H1 (cell line): ENCODE measurements around the gene JAG2. TPM values are rescaled to one million over a fixed set of nuclear protein-coding genes. Genes with fewer than 3 reads are reported as not detected.

Source experiments
- CTCF ChIA-PET: fragments of 300-600 bp; sonication (Branson Sonifier 250); formaldehyde crosslinking; loops from one replicate; lab custom pipeline; 2021; ENCODE audit not compliant: partially characterized antibody; lab: Charles Lee
- POLR2A ChIA-PET: fragments of 300-600 bp; sonication (Branson Sonifier 250); formaldehyde crosslinking; loops from one replicate; lab custom pipeline; 2021; ENCODE audit warnings: inconsistent platforms; ENCODE audit not compliant: partially characterized antibody; lab: Charles Lee
- DNase-seq, 2 experiments: peaks; one replicate each; pipeline versions ENCODE4 v3.0.0 to v3.0.0-alpha.2; 2010 to 2022; ENCODE audit warnings: low spot score in 2 of 2, low read depth in 1 of 2, mixed read lengths in 1 of 2
- FAIRE-seq: peaks from 2 replicates; lab custom pipeline; 2011; peaks lifted over from hg19 to GRCh38; lab: Jason Lieb, UNC
- H2AFZ ChIP-seq: 2 replicates; pipeline ENCODE4 v1.8.1; 2012; ENCODE audit warnings: low read length, inconsistent platforms
- H2AK5ac ChIP-seq: 2 replicates; pipeline ENCODE4 v1.6.1; 2013; ENCODE audit warnings: low read depth, low read length
- H2BK120ac ChIP-seq: replicated peaks from 2 replicates; pipeline ENCODE3; 2013; ENCODE audit warnings: low read depth, low read length, inconsistent platforms
- H2BK12ac ChIP-seq: 2 replicates; pipeline ENCODE4 v1.6.1; 2013; ENCODE audit warnings: low read depth, low read length
- H2BK15ac ChIP-seq: 2 replicates; pipeline ENCODE4 v1.6.1; 2013; ENCODE audit warnings: low read length
- H2BK20ac ChIP-seq: 2 replicates; pipeline ENCODE4 v1.6.1; 2013; ENCODE audit warnings: low read length
- H2BK5ac ChIP-seq: 2 replicates; pipeline ENCODE4 v1.6.1; 2013; ENCODE audit warnings: low read depth, low read length
- H3K14ac ChIP-seq: 2 replicates; pipeline ENCODE4 v1.6.1; 2013; ENCODE audit warnings: inconsistent platforms; ENCODE audit not compliant: insufficient read length
- H3K18ac ChIP-seq: 2 replicates; pipeline ENCODE4 v1.6.1; 2013; ENCODE audit warnings: low read length; ENCODE audit errors: extremely low read depth
- H3K23ac ChIP-seq: 2 replicates; pipeline ENCODE4 v1.6.1; 2013; ENCODE audit warnings: inconsistent platforms; ENCODE audit not compliant: insufficient read length
- H3K23me2 ChIP-seq: 2 replicates; pipeline ENCODE4 v1.6.1; 2013; ENCODE audit warnings: low read depth, low read length
- H3K27ac ChIP-seq: 2 replicates; pipeline ENCODE4 v1.6.1; 2011; ENCODE audit warnings: low read depth, low read length, inconsistent platforms
- H3K27me3 ChIP-seq, 4 experiments: replicated peaks in 1 of 4; 1 replicate in 1 of 4; 2 replicates in 3 of 4; pipeline versions ENCODE4 v1.6.1 to v1.8.1; 2011 to 2013; ENCODE audit warnings: low read length in 3 of 4, mild to moderate bottlenecking in 3 of 4, inconsistent platforms in 2 of 4, mixed read lengths in 2 of 4, moderate library complexity in 1 of 4; ENCODE audit not compliant: control insufficient read depth in 3 of 4, insufficient read depth in 3 of 4; ENCODE audit errors: extremely low read depth in 1 of 4
- H3K36me3 ChIP-seq, 4 experiments: 2 replicates each; pipeline versions ENCODE4 v1.6.1 to v1.8.1; 2011 to 2013; ENCODE audit warnings: mild to moderate bottlenecking in 4 of 4, low read length in 3 of 4, moderate library complexity in 2 of 4, control low read depth in 1 of 4, inconsistent platforms in 1 of 4; ENCODE audit not compliant: insufficient read depth in 4 of 4, control insufficient read depth in 2 of 4
- H3K4ac ChIP-seq: replicated peaks from 2 replicates; pipeline ENCODE3; 2013; ENCODE audit warnings: low read length, low read depth, mixed read lengths, inconsistent platforms; ENCODE audit not compliant: insufficient read length
- H3K4me1 ChIP-seq, 4 experiments: replicated peaks in 1 of 4; 1 replicate in 1 of 4; 2 replicates in 3 of 4; pipeline versions ENCODE4 v1.6.1 to v1.8.1; 2011 to 2013; ENCODE audit warnings: low read length in 3 of 4, inconsistent platforms in 2 of 4, mixed read lengths in 1 of 4; ENCODE audit not compliant: insufficient read depth in 4 of 4, control insufficient read depth in 3 of 4
- H3K4me2 ChIP-seq, 2 experiments: 2 replicates each; pipeline versions ENCODE4 v1.6.1 to v1.8.1; 2011 to 2013; ENCODE audit warnings: low read depth in 2 of 2, low read length in 2 of 2, control low read depth in 1 of 2, inconsistent platforms in 1 of 2, mild to moderate bottlenecking in 1 of 2; ENCODE audit not compliant: insufficient read depth in 1 of 2
- H3K4me3 ChIP-seq, 4 experiments: fragments of 200-600, 300-600 bp in 1 of 4; sonication (generic), shearing (Covaris generic), sonication (Bioruptor Twin) in 1 of 4; 2 replicates each; pipeline versions ENCODE4 v1.5.1 to v1.8.1; 2011 to 2016; ENCODE audit warnings: low read length in 4 of 4, low read depth in 3 of 4, control low read depth in 2 of 4, inconsistent platforms in 2 of 4, mild to moderate bottlenecking in 2 of 4, mixed read lengths in 1 of 4, moderate library complexity in 1 of 4; ENCODE audit not compliant: insufficient read depth in 2 of 4; ENCODE audit errors: extremely low read depth in 1 of 4
- H3K56ac ChIP-seq: replicated peaks from 2 replicates; pipeline ENCODE3; 2013; ENCODE audit warnings: low read depth, mild to moderate bottlenecking, mixed read lengths, low read length, inconsistent platforms; ENCODE audit not compliant: insufficient read length
- H3K79me1 ChIP-seq: 2 replicates; pipeline ENCODE4 v1.6.1; 2013; ENCODE audit warnings: low read depth, low read length, control low read depth
- H3K79me2 ChIP-seq, 2 experiments: 2 replicates each; pipeline versions ENCODE4 v1.6.1 to v1.8.1; 2012 to 2013; ENCODE audit warnings: low read length in 2 of 2, mild to moderate bottlenecking in 2 of 2, inconsistent platforms in 1 of 2; ENCODE audit not compliant: insufficient read depth in 2 of 2, control insufficient read depth in 1 of 2
- H3K9ac ChIP-seq, 4 experiments: replicated peaks in 1 of 4; 1 replicate in 1 of 4; 2 replicates in 3 of 4; pipeline versions ENCODE4 v1.6.1 to v1.8.1; 2011 to 2013; ENCODE audit warnings: low read depth in 3 of 4, low read length in 3 of 4, control low read depth in 2 of 4, mild to moderate bottlenecking in 2 of 4, moderate library complexity in 2 of 4, inconsistent platforms in 1 of 4; ENCODE audit errors: extremely low read depth in 1 of 4
- H3K9me3 ChIP-seq, 2 experiments: 2 replicates each; pipeline versions ENCODE4 v1.6.1 to v1.8.1; 2012 to 2013; ENCODE audit warnings: mild to moderate bottlenecking in 2 of 2, moderate library complexity in 2 of 2, control low read depth in 1 of 2, inconsistent platforms in 1 of 2, low read depth in 1 of 2, low read length in 1 of 2, mixed read lengths in 1 of 2; ENCODE audit not compliant: insufficient read depth in 2 of 2
- H4K20me1 ChIP-seq, 2 experiments: replicated peaks in 1 of 2; 2 replicates each; pipeline versions ENCODE3 to v1.8.1; 2011 to 2013; ENCODE audit warnings: inconsistent platforms in 2 of 2, low read length in 2 of 2, mild to moderate bottlenecking in 1 of 2; ENCODE audit not compliant: insufficient read depth in 2 of 2, control insufficient read depth in 1 of 2
- H4K5ac ChIP-seq: 2 replicates; pipeline ENCODE4 v1.6.1; 2013; ENCODE audit warnings: low read length, low read depth, mixed read lengths, inconsistent platforms; ENCODE audit not compliant: insufficient read length
- H4K8ac ChIP-seq: 2 replicates; pipeline ENCODE4 v1.8.0; 2013; ENCODE audit warnings: mild to moderate bottlenecking, moderate library complexity, low read length, inconsistent platforms; ENCODE audit not compliant: insufficient read depth; ENCODE audit errors: extremely low read depth
- H4K91ac ChIP-seq: replicated peaks from 2 replicates; pipeline ENCODE3; 2013; ENCODE audit warnings: low read length, mixed read lengths, inconsistent platforms; ENCODE audit not compliant: insufficient read length
- BRCA1 ChIP-seq: IDR thresholded peaks from 2 replicates; pipeline ENCODE4 v1.6.1; 2012; ENCODE audit warnings: low read depth, low read length, improper control_type of control experiment
- FOSL1 ChIP-seq: IDR thresholded peaks from 2 replicates; pipeline ENCODE4 v1.6.1; 2011; ENCODE audit warnings: mild to moderate bottlenecking, low read depth, low read length, moderate library complexity; ENCODE audit not compliant: insufficient read depth
- TBP ChIP-seq: IDR thresholded peaks from 2 replicates; pipeline ENCODE4 v1.6.1; 2011; ENCODE audit warnings: low read depth, low read length, improper control_type of control experiment
- YY1 ChIP-seq: IDR thresholded peaks from 2 replicates; pipeline ENCODE4 v1.6.1; 2011; ENCODE audit warnings: low read depth, mild to moderate bottlenecking, low read length
- WGBS, 2 experiments: shearing (Covaris generic) in 1 of 2; methylation state at CpG; one replicate each; pipeline versions ENCODE4 v1.1.6 to v1.1.7; 2013 to 2015; ENCODE audit warnings: low lambda C conversion rate in 2 of 2, mixed read lengths in 2 of 2, inconsistent platforms in 1 of 2, low coverage in 1 of 2, missing lambda C conversion rate in 1 of 2; ENCODE audit not compliant: insufficient replicate concordance in 2 of 2, insufficient coverage in 1 of 2, insufficient read length in 1 of 2; ENCODE audit errors: extremely low coverage in 1 of 2, missing lambda C conversion rate in 1 of 2; 5-methylcytosine and 5-hydroxymethylcytosine counted together
- polyA plus RNA-seq, 7 experiments: library from polyadenylated mRNA; depleted of rRNA in 3 of 7; stranded (reverse) in 5 of 7; unstranded in 2 of 7; fragments of >200 nt in 5 of 7; fragments of 200-250 nt in 2 of 7; gene quantifications; 1 replicate in 5 of 7; 2 replicates in 1 of 7; 4 replicates in 1 of 7; pipeline versions ENCODE4 v1.2.1 to v1.2.3, GENCODE V29; 2011 to 2013; ENCODE audit warnings: missing spikeins in 2 of 7, mixed read lengths in 2 of 7
- total RNA-seq: library from RNA; stranded (reverse); fragmentation: NEBNext Ultra II Directional; extraction: Animal tissue kit (Norgen Biotek cat#: 25700); gene quantifications from 2 replicates; pipeline ENCODE4 v1.2.1, GENCODE V29; 2021
- TF ChIP-seq, protein P1 (sequence below): IDR thresholded peaks from 2 replicates; pipeline ENCODE4 v1.6.1; 2012; ENCODE audit warnings: inconsistent platforms

Gene JAG2
- total and polyA plus RNA-seq, 2 of the 8 experiments (the other 6 are each of a cell fraction or from before 2014, with no cell fraction given), result 2.8 to 6.2 TPM

DNA sequence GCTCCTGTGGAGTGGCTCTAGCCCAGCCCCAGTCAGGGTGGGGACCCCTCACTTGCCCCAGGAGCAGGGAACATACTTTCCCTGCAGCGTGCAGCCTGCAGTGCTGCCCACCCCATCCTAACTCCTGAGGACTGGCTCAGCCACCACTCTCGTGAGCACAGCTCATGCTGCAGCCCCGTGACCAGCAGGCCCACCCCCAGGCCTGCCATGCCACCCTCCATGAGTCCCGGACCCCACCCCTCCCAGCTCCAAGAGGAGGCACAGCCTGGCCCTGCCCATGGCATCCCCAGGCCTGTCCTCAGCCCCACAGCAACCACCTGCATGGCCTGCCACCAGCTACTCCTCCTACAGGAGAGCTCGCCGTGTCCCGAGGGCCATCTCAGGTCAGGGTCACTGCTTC lies 3.9 kb upstream of the JAG2 start:
- no peak overlapping the region for H3K56ac ChIP-seq
- no peak overlapping the region; the same call in 1 of the 2 replicates for H4K8ac ChIP-seq
- no peak overlapping the region for H4K5ac ChIP-seq
- peaks cover 4% of the 10 kb centered on the region; the same call in 1 of the 2 replicates for H3K23me2 ChIP-seq
- peaks cover 3 to 13% (median 9%) of the 10 kb centered on the region in 4 experiments; a peak in 6 of 7 replicates for H3K27me3 ChIP-seq
- TF ChIP-seq YY1 (no peak), BRCA1 (no peak), FOSL1 (no peak), TBP (no peak)
- TF ChIP-seq, protein P1, sequence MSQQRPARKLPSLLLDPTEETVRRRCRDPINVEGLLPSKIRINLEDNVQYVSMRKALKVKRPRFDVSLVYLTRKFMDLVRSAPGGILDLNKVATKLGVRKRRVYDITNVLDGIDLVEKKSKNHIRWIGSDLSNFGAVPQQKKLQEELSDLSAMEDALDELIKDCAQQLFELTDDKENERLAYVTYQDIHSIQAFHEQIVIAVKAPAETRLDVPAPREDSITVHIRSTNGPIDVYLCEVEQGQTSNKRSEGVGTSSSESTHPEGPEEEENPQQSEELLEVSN, result no peak
- POLR2A ChIA-PET, result interaction anchor here (1.0 kb wide), 1 partner anchor 21 kb away, joined by 3 read pairs; no protein-coding TSS in a partner anchor
- H3K4me3 ChIP-seq, result no peak overlapping the region
- no peak overlapping the region for H2BK120ac ChIP-seq
- DNase-seq, result no peak
- no peaks in the 10 kb centered on the region for H3K36me3 ChIP-seq
- no peak overlapping the region for H3K4ac ChIP-seq
- H3K4me2 ChIP-seq, result no peak overlapping the region
- no peak overlapping the region for H2BK5ac ChIP-seq
- H3K27ac ChIP-seq, result no peak overlapping the region; the same call in 1 of the 2 replicates
- H2AFZ ChIP-seq, result no peak overlapping the region
- H3K4me1 ChIP-seq, result peaks cover 0 to 6% (median 3%) of the 10 kb centered on the region in 4 experiments; a peak in 6 of 7 replicates
- no peaks in the 10 kb centered on the region for H3K79me1 ChIP-seq
- FAIRE-seq, result no peak
- no peak overlapping the region for H3K23ac ChIP-seq
- peaks cover 0 to 11% of the 10 kb centered on the region in 2 experiments for H4K20me1 ChIP-seq
- H3K79me2 ChIP-seq, result no peaks in the 10 kb centered on the region
- 77% methylated on average over 5 of the region's 7 CpGs; no CpG with 5 or more reads in 1 of the 2 experiments for WGBS, 2 experiments
- no peak overlapping the region for H4K91ac ChIP-seq
- no peak overlapping the region; the same call in 1 of the 2 replicates for H3K18ac ChIP-seq
- H2BK20ac ChIP-seq, result no peak overlapping the region
- H2AK5ac ChIP-seq, result no peak overlapping the region
- H3K9me3 ChIP-seq, result no peaks in the 10 kb centered on the region
- no peak overlapping the region for H3K9ac ChIP-seq
- no peak overlapping the region for H2BK15ac ChIP-seq
- no peak overlapping the region for H3K14ac ChIP-seq
- CTCF ChIA-PET, result interaction anchor here (0.5 to 5.2 kb wide), 10 partner anchors 9 to 1136 kb away, joined by 3 to 36 read pairs (median 4); no protein-coding TSS in a partner anchor
- H2BK12ac ChIP-seq, result no peak overlapping the region
